GM23248 (cell line): Measurements from ENCODE around the gene TIMM23B.
"Not testable (repeated sequence)": the region's sequence is repeated elsewhere in the genome, so short reads cannot be mapped to it uniquely, and the experiment has no call there.

Source experiments
- EZH2 ChIP-seq: fragments of 200-600 bp; sonication (generic); IDR thresholded peaks from 2 replicates; pipeline ENCODE4 v1.6.1; 2018; ENCODE audit warnings: antibody characterized with exemption, mild to moderate bottlenecking; ENCODE audit not compliant: insufficient read depth, poor library complexity, severe bottlenecking
- EZH2phosphoT487 ChIP-seq: fragments of 200-600 bp; sonication (generic); IDR thresholded peaks from 2 replicates; pipeline ENCODE4 v1.6.1; 2018; ENCODE audit warnings: antibody characterized with exemption, moderate library complexity, mild to moderate bottlenecking, low read depth; ENCODE audit not compliant: insufficient read depth

- TF ChIP-seq EZH2phosphoT487, EZH2: not testable (repeated sequence)
Observed at GRCh38 chr10:49917927-49918326, 23.9 kb upstream of the TIMM23B start.
